Activated naive CD4-positive, alpha-beta T cell treated with anti-CD3 and anti-CD28 coated beads for 36 hours (primary cell): ENCODE data around the gene MAP1LC3B. TPM values are rescaled to one million over a fixed set of nuclear protein-coding genes. Genes with fewer than 3 reads are reported as not detected.
A peak's percentile ranks its signal among the peaks of the same experiment; 100 is the strongest.

Experiments
- CTCF ChIA-PET: fragments of 350-600 bp; sonication (Branson Sonifier 250); formaldehyde crosslinking; loops from one replicate; lab custom pipeline; 2021; ENCODE audit warnings: antibody characterized with exemption; lab: Charles Lee
- DNase-seq: peaks from one replicate; pipeline ENCODE4 v3.0.0-alpha.2; 2020
- H3K27ac Mint-ChIP-seq: one replicate; pipeline ENCODE4 v1.8.0; 2021; ENCODE audit warnings: mild to moderate bottlenecking, mixed read lengths
- H3K27me3 Mint-ChIP-seq: one replicate; pipeline ENCODE4 v1.8.0; 2021; ENCODE audit warnings: low read depth, mixed read lengths
- H3K36me3 Mint-ChIP-seq: one replicate; pipeline ENCODE4 v1.8.0; 2021; ENCODE audit warnings: low read depth, mixed read lengths
- H3K4me1 Mint-ChIP-seq: one replicate; pipeline ENCODE4 v1.8.0; 2021; ENCODE audit warnings: low read depth, mixed read lengths
- H3K4me3 Mint-ChIP-seq: one replicate; pipeline ENCODE4 v1.8.0; 2021; ENCODE audit warnings: mild to moderate bottlenecking, moderate library complexity, mixed read lengths
- H3K9me3 Mint-ChIP-seq: one replicate; pipeline ENCODE4 v1.8.0; 2021; ENCODE audit warnings: mixed read lengths
- intact Hi-C: fragments of 100-400 bp; cut with micrococcal nuclease; formaldehyde crosslinking; loops from one replicate; pipeline ENCODE4 v1.15.1; 2023
- total RNA-seq, 2 experiments: library from RNA; stranded (reverse); gene quantifications; one replicate each; pipeline ENCODE4 v1.2.3, GENCODE V29; 2021

The MAP1LC3B gene
- total RNA-seq, 2 experiments from 2014 or later: 61.8 to 62.5 TPM

- no peaks in the 10 kb centered on the region for H3K27me3 Mint-ChIP-seq
- CTCF ChIA-PET: no interaction called here
- intact Hi-C loops: no loop called here
- H3K27ac Mint-ChIP-seq: no peak overlapping the region
- H3K4me3 Mint-ChIP-seq: no peak overlapping the region
- H3K36me3 Mint-ChIP-seq: peaks cover 13% of the 10 kb centered on the region
- H3K9me3 Mint-ChIP-seq: no peaks in the 10 kb centered on the region
- no peak for DNase-seq
- peaks cover 41% of the 10 kb centered on the region for H3K4me1 Mint-ChIP-seq
These were observed 28.2 kb upstream of the MAP1LC3B start for GRCh38 chr16:87363771-87364455.

DNA sequence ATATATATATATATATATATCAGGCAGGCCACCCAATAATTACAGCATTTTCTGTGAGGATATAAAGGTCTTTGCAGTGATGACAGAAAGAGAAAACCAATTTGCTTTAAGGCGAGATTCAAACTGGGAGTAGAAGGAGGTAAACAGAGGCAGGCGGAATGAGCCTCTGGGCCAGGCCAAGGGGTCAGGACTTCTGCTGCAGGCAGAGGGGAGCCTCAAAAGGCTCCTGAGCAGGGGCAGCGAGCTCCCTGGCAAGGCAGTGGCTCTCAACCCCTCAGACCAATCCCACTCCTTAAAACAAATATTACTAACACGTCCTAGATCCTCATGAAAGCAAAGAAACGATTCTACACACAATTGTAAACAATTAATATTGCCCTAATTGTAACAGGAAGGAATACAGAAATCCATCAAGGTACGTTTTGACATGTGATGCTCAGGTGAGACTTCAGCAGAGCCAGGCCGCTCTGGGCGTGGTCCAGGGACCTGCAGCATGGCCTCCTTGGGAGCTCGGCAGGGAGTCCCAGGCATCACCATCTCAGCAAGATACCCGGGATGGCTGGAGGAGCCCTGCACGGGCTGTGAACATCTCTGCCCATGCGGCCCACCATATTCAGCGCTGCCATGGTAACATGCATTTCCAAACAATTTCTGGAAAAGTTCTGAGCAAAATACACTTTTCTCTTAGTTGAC is 27.0 kb upstream of the MAP1LC3B start:
- Mint-ChIP-seq H3K36me3 (peaks cover 8% of the 10 kb centered on the region), H3K27me3 (no peaks in the 10 kb centered on the region), H3K27ac (no peak overlapping the region), H3K4me1 (peaks cover 44% of the 10 kb centered on the region), H3K9me3 (no peaks in the 10 kb centered on the region), H3K4me3 (no peak overlapping the region)
- intact Hi-C loops: no loop called here
- CTCF ChIA-PET: no interaction called here
- no peak for DNase-seq

DNA sequence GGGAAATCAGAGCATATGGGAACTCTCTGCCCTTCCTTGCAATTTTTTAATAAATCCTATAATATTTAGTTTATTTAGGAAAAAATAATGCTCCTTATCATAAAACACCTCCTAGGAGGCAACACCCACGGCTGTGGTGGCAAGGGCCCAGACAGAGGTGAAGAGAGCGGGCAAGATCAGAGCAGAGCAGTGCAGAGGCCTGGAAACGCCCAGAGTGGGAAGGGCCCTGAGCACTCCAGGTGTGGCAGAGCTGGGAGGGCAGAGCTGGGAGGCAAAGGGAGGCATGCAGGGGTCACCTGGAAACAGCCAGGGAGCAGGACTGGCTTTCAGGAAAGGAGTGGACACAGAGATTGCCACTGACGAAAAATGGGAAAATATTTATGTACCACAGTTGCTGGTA is 25.8 kb upstream of the MAP1LC3B start:
- no peak overlapping the region for H3K4me3 Mint-ChIP-seq
- H3K27ac Mint-ChIP-seq: no peak overlapping the region
- H3K4me1 Mint-ChIP-seq: peaks cover 41% of the 10 kb centered on the region
- no peaks in the 10 kb centered on the region for H3K27me3 Mint-ChIP-seq
- H3K36me3 Mint-ChIP-seq: peaks cover 8% of the 10 kb centered on the region
- intact Hi-C loops: no loop called here
- no peaks in the 10 kb centered on the region for H3K9me3 Mint-ChIP-seq
- CTCF ChIA-PET: interaction anchor here (0.5 kb wide), 1 partner anchor 34 kb away, joined by 4 read pairs; no protein-coding TSS in a partner anchor
- no peak for DNase-seq

GRCh38 chr16:87366930-87367329 is 25.2 kb upstream of the MAP1LC3B start:
- CTCF ChIA-PET: no interaction called here
- intact Hi-C loops: no loop called here
- Mint-ChIP-seq H3K9me3 (no peaks in the 10 kb centered on the region), H3K4me1 (peaks cover 47% of the 10 kb centered on the region), H3K27ac (no peak overlapping the region), H3K36me3 (peaks cover 8% of the 10 kb centered on the region), H3K4me3 (no peak overlapping the region), H3K27me3 (no peaks in the 10 kb centered on the region)
- no peak for DNase-seq

DNA sequence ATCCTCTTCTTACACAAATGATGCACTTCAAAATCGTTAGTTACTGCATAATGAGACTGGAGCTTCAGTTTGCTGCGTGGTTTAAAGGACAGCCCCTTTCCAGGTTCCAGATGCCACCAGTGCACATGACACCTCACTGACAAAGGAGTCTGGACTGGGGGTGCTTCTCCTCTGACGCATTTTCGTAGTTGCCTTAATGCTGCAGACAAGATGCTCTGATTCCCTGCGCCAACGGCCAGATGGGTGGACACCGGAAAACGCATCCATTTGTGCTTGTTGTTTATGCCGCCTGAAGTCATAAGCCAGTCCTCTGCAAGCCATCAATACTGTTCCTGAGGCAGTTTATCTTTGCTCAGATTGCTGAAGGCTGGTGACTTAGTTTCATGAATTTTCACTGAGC is 24.6 kb upstream of the MAP1LC3B start:
- no peak for DNase-seq
- Mint-ChIP-seq H3K4me3 (no peak overlapping the region), H3K9me3 (no peaks in the 10 kb centered on the region), H3K27ac (no peak overlapping the region), H3K27me3 (no peaks in the 10 kb centered on the region), H3K36me3 (peaks cover 8% of the 10 kb centered on the region), H3K4me1 (peaks cover 50% of the 10 kb centered on the region)
- CTCF ChIA-PET: no interaction called here
- intact Hi-C loops: no loop called here

- Mint-ChIP-seq H3K27ac (no peak overlapping the region), H3K27me3 (no peaks in the 10 kb centered on the region), H3K4me1 (peaks cover 50% of the 10 kb centered on the region), H3K4me3 (no peak overlapping the region), H3K9me3 (no peaks in the 10 kb centered on the region), H3K36me3 (peaks cover 8% of the 10 kb centered on the region)
- DNase-seq: no peak
- CTCF ChIA-PET: no interaction called here
- intact Hi-C loops: no loop called here
These were observed 23.9 kb upstream of the MAP1LC3B start for GRCh38 chr16:87368029-87368770.

DNA sequence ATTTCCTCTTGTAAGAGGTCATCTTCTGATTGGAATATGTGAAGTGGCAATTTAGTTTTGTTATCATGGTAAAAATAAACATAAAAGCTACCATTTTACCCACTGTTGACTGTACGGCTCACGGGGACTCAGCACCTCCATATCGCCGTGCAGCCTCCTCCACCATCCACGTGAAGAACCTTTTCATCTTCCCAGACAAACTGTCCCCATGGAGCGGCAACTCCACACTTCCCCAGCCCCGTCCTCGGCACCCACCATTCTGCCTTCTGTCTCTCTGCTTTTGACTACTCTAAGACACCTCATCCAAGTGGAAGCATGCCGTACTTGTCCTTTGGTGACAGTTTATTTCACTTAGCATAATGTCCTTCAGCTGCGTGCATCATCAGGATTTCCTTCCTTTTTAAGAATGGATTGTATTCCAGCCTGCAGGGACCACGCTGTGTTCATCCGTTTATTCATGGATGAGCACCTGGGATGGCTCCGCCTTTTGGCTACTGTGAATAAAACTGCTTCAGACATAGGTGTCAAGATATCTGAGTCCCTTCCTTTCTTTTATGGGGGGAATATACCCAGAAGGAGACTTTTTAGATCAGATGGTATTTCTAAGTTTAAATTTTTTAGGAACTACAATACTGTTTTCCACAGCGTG is 22.9 kb upstream of the MAP1LC3B start:
- no peaks in the 10 kb centered on the region for H3K27me3 Mint-ChIP-seq
- DNase-seq: no peak
- CTCF ChIA-PET: interaction anchor here (1.0 kb wide), 1 partner anchor 72 kb away, joined by 3 read pairs; no protein-coding TSS in a partner anchor
- H3K4me1 Mint-ChIP-seq: peaks cover 51% of the 10 kb centered on the region
- H3K36me3 Mint-ChIP-seq: peaks cover 11% of the 10 kb centered on the region
- H3K27ac Mint-ChIP-seq: no peak overlapping the region
- H3K4me3 Mint-ChIP-seq: no peak overlapping the region
- intact Hi-C loops: no loop called here
- no peaks in the 10 kb centered on the region for H3K9me3 Mint-ChIP-seq

DNA sequence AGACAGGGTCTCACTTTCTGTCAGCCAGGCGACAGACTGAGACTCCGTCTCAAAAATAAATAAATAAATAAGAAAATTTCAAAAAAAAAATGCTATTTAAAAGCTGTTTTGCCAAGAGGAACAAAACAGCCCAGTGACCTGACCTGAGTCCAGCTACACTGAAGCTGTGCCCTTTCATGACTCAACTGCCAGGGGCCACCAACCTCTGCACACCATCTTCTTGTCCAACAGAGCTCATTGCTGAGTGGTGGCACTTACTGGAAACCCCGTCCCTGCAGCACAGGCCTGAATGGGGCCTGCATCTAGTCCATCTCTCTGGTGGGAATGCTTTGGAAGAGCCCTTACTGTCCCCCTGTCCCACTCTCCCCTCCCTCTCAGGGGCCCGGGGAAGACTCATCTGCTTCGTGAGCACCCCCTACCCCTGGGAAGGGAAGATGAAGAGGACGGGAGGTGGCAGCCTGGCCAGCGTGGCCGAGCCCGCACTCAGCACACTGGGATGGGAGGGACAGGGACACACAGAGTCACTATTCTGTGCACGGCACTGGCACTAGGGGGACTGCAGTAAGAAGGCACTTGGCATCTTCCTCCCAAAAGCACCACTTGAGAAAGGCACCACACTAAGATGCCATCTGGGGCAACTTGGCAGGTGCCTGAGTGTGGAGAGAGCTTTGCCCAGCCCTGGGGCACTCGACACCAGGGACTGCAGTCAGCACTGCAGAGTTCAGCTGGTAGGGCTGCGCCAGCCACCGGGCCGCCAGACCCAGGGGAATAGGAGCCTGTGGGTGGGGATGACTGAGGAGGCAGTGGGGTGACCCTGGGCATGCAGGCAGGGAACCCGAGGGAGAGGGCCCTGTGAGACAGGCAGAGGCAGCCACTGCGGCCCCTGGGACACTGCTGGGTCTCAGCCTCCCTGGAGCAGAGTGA is 22.1 kb upstream of the MAP1LC3B start:
- Mint-ChIP-seq H3K27ac (no peak overlapping the region), H3K27me3 (no peaks in the 10 kb centered on the region), H3K36me3 (peaks cover 11% of the 10 kb centered on the region), H3K9me3 (no peaks in the 10 kb centered on the region), H3K4me1 (peaks cover 44% of the 10 kb centered on the region), H3K4me3 (no peak overlapping the region)
- no peak for DNase-seq
- intact Hi-C loops: no loop called here
- CTCF ChIA-PET: interaction anchor here (1.0 kb wide), 1 partner anchor 73 kb away, joined by 3 read pairs; no protein-coding TSS in a partner anchor

- Mint-ChIP-seq H3K27ac (peak overlapping the region; percentile 37), H3K27me3 (no peaks in the 10 kb centered on the region), H3K9me3 (no peaks in the 10 kb centered on the region), H3K4me1 (peaks cover 45% of the 10 kb centered on the region), H3K36me3 (peaks cover 8% of the 10 kb centered on the region), H3K4me3 (no peak overlapping the region)
- intact Hi-C loops: no loop called here
- DNase-seq: peak; percentile 63
- CTCF ChIA-PET: no interaction called here
These were observed 20.8 kb upstream of the MAP1LC3B start for GRCh38 chr16:87371261-87371866.

GRCh38 chr16:87372305-87372704 is 19.8 kb upstream of the MAP1LC3B start:
- peaks cover 51% of the 10 kb centered on the region for H3K4me1 Mint-ChIP-seq
- DNase-seq: no peak
- no peaks in the 10 kb centered on the region for H3K9me3 Mint-ChIP-seq
- no peak overlapping the region for H3K4me3 Mint-ChIP-seq
- intact Hi-C loops: no loop called here
- H3K36me3 Mint-ChIP-seq: peaks cover 5% of the 10 kb centered on the region
- no peaks in the 10 kb centered on the region for H3K27me3 Mint-ChIP-seq
- CTCF ChIA-PET: no interaction called here
- no peak overlapping the region for H3K27ac Mint-ChIP-seq

DNA sequence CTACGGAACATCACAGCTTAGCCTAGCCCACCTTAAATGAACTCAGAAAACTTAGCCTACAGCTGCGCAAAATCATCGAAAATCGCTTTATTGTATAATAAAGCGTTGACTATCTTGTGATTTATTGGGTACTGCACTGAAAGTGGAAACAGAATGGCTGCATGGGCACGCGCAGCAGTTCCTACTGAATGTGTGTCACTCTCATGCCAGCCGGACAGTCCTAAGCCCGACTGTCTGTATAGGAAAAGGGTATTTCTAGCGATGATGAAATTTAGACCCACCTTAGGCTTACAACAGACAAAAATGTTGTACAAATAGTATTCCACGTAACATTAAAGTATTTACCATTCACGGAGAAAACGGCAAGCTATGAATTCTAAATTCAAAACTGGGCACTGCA is 17.8 kb upstream of the MAP1LC3B start:
- Mint-ChIP-seq H3K27me3 (no peaks in the 10 kb centered on the region), H3K36me3 (peaks cover 9% of the 10 kb centered on the region), H3K27ac (no peak overlapping the region), H3K4me1 (peaks cover 46% of the 10 kb centered on the region), H3K4me3 (no peak overlapping the region), H3K9me3 (no peaks in the 10 kb centered on the region)
- no peak for DNase-seq
- intact Hi-C loops: no loop called here
- CTCF ChIA-PET: interaction anchor here (0.6 kb wide), 1 partner anchor 1782 kb away, joined by 3 read pairs; no protein-coding TSS in a partner anchor
